Left lobe of liver (tissue), 2 donors: Measurements from ENCODE around the gene WWP2. TPM values are rescaled to one million over a fixed set of nuclear protein-coding genes. Genes with fewer than 3 reads are reported as not detected.
"Not testable (repeated sequence)": the region's sequence is repeated elsewhere in the genome, so short reads cannot be mapped to it uniquely, and the experiment has no call there.

Experiments used
- ATAC-seq: fragments of 200-7000 bp; cut with Tn5 transposase; one replicate; pipeline ENCODE4 v1.9.1; 2020; ENCODE audit warnings: mild to moderate bottlenecking, moderate library complexity
- DNase-seq: peaks from one replicate; pipeline ENCODE4 v3.0.0-alpha.2; 2020; ENCODE audit warnings: low spot score
- total RNA-seq: library from RNA; stranded (reverse); gene quantifications from one replicate; pipeline ENCODE4 v1.2.1, GENCODE V29; 2021
- donor health status: DM: no; HTN: no; CAD: no; lungs with moderate emphysema.
- donor health status: DM: no; HTN: yes; CAD: no.

Gene WWP2
- total RNA-seq, 1 donor from 2014 or later: 24.5 TPM

GRCh38 chr16:69969657-69970056 is 207.5 kb downstream of the WWP2 start:
- DNase-seq: not testable (repeated sequence)
- peak; percentile 25 for ATAC-seq

- ATAC-seq, DNase-seq: not testable (repeated sequence)
These were observed 210.0 kb downstream of the WWP2 start for GRCh38 chr16:69972120-69972519.

- ATAC-seq: not testable (repeated sequence)
These were observed 210.8 kb downstream of the WWP2 start for GRCh38 chr16:69972935-69973334.

GRCh38 chr16:69985196-69985595 is 223.1 kb downstream of the WWP2 start:
- ATAC-seq, DNase-seq: not testable (repeated sequence)

More at GRCh38 chr16:69972935-69973334, 210.8 kb downstream of the WWP2 start:
- DNase-seq: not testable (repeated sequence)

Other genes with a start within 250 kb of the WWP2 start
- 10.0 TPM for gene NFAT5, start 196.4 kb upstream of the WWP2 start, total RNA-seq
- 4.9 TPM for gene NQO1, start 35.8 kb upstream of the WWP2 start, total RNA-seq
- gene NOB1, start 7.4 kb upstream of the WWP2 start, total RNA-seq: 13.8 TPM
- 0.35 TPM for gene CLEC18A, start 189.0 kb downstream of the WWP2 start, total RNA-seq